SH-SY5Y (cell line): ENCODE measurements around the gene ZDHHC8.
A peak's percentile ranks its signal among the peaks of the same experiment; 100 is the strongest.

Source experiments
- GATA2 ChIP-seq: IDR thresholded peaks from 2 replicates; pipeline ENCODE4 v1.6.1; 2011; ENCODE audit warnings: mild to moderate bottlenecking, low read depth, low read length
- GATA3 ChIP-seq: IDR thresholded peaks from 2 replicates; pipeline ENCODE4 v1.6.1; 2011; ENCODE audit warnings: low read depth, mild to moderate bottlenecking, low read length, moderate library complexity

ZDHHC8 gene

GRCh38 chr22:20127869-20128618 is 3.6 kb upstream of the ZDHHC8 start:
- TF ChIP-seq GATA3: no peak
- no peak for TF ChIP-seq GATA2

GRCh38 chr22:20128619-20128901 is 3.0 kb upstream of the ZDHHC8 start:
- TF ChIP-seq GATA2 (no peak), GATA3 (no peak)

- no peak for TF ChIP-seq GATA2
- no peak for TF ChIP-seq GATA3
Measured at GRCh38 chr22:20128902-20129746, 2.5 kb upstream of the ZDHHC8 start.

- TF ChIP-seq GATA2: no peak
- TF ChIP-seq GATA3: no peak
Measured at GRCh38 chr22:20129747-20130014, 1.9 kb upstream of the ZDHHC8 start.

- TF ChIP-seq GATA2: no peak
- no peak for TF ChIP-seq GATA3
Measured at GRCh38 chr22:20130319-20130718, 1.3 kb upstream of the ZDHHC8 start.

GRCh38 chr22:20130731-20131596 is 640 bp upstream of the ZDHHC8 start:
- TF ChIP-seq GATA3 (no peak), GATA2 (no peak)

- no peak for TF ChIP-seq GATA2
- TF ChIP-seq GATA3: no peak
Measured at GRCh38 chr22:20131859-20132685, 468 bp downstream of the ZDHHC8 start.

GRCh38 chr22:20132686-20133246 is 1.2 kb downstream of the ZDHHC8 start:
- no peak for TF ChIP-seq GATA2
- TF ChIP-seq GATA3: no peak

- TF ChIP-seq GATA2 (no peak), GATA3 (no peak)
Measured at GRCh38 chr22:20133930-20134549, 2.4 kb downstream of the ZDHHC8 start.

- TF ChIP-seq GATA3 (no peak), GATA2 (peak; percentile 89)
Measured at GRCh38 chr22:20135265-20135664, 3.7 kb downstream of the ZDHHC8 start.

- TF ChIP-seq GATA2 (no peak), GATA3 (no peak)
Measured at GRCh38 chr22:20135806-20136602, 4.4 kb downstream of the ZDHHC8 start.

GRCh38 chr22:20136603-20136873 is 4.9 kb downstream of the ZDHHC8 start:
- TF ChIP-seq GATA2: no peak
- TF ChIP-seq GATA3: no peak
